ENCODE data around the gene TUBGCP3.

The TUBGCP3 gene

GRCh38 chr13:112580211-112580610 is 7.7 kb downstream of the TUBGCP3 start:
- peaks cover 25% of the 10 kb centered on the region for H3K4me1 ChIP-seq (ENCODE audit: low read depth, poor library complexity, severe bottlenecking)
- H3K36me3 ChIP-seq (ENCODE audit: insufficient read depth) = no peaks in the 10 kb centered on the region
- no peaks in the 10 kb centered on the region for H3K27me3 ChIP-seq (ENCODE audit: insufficient read depth, low read depth)
- peaks cover 94% of the 10 kb centered on the region for H3K79me2 ChIP-seq (ENCODE audit: insufficient read depth, low read depth)
- H3K9ac ChIP-seq = no peak overlapping the region
- H3K27ac ChIP-seq = no peak overlapping the region
- no peak for TF ChIP-seq CTCF (conservative IDR thresholded peaks at IDR 0.05; ENCODE audit: low read depth, low read length)
- H4K20me1 ChIP-seq (ENCODE audit: insufficient read depth) = 0 out of 2 replicates have a peak, but pooled peaks cover 5% of the 10 kb centered on the region
- no peak overlapping the region for H2AFZ ChIP-seq (ENCODE audit: low read depth)
- H3K4me3 ChIP-seq (IDR thresholded peaks at IDR 0.05; ENCODE audit: insufficient read depth, low read depth, low read length) = no peak overlapping the region
- H3K4me2 ChIP-seq = no peak overlapping the region

- no peak for TF ChIP-seq CTCF (conservative IDR thresholded peaks at IDR 0.05; ENCODE audit: low read depth, low read length)
- H2AFZ ChIP-seq (ENCODE audit: low read depth) = no peak overlapping the region
- H3K4me1 ChIP-seq (ENCODE audit: low read depth, poor library complexity, severe bottlenecking) = peaks cover 31% of the 10 kb centered on the region
- H3K4me3 ChIP-seq (IDR thresholded peaks at IDR 0.05; ENCODE audit: insufficient read depth, low read depth, low read length) = no peak overlapping the region
- no peak overlapping the region for H3K9ac ChIP-seq
- H4K20me1 ChIP-seq (ENCODE audit: insufficient read depth) = 0 out of 2 replicates have a peak, but pooled peaks cover 10% of the 10 kb centered on the region
- H3K36me3 ChIP-seq (ENCODE audit: insufficient read depth) = no peaks in the 10 kb centered on the region
- H3K27ac ChIP-seq = no peak overlapping the region
- H3K4me2 ChIP-seq = no peak overlapping the region
- peaks cover 94% of the 10 kb centered on the region for H3K79me2 ChIP-seq (ENCODE audit: insufficient read depth, low read depth)
- no peaks in the 10 kb centered on the region for H3K27me3 ChIP-seq (ENCODE audit: insufficient read depth, low read depth)
Measured at GRCh38 chr13:112579310-112579843, 8.6 kb downstream of the TUBGCP3 start.

- Histone ChIP-seq H3K36me3 (ENCODE audit: insufficient read depth) (no peaks in the 10 kb centered on the region), H3K27me3 (ENCODE audit: insufficient read depth, low read depth) (no peaks in the 10 kb centered on the region), H3K4me3 (IDR thresholded peaks at IDR 0.05; ENCODE audit: insufficient read depth, low read depth, low read length) (no peak overlapping the region), H3K9ac (no peak overlapping the region), H2AFZ (ENCODE audit: low read depth) (no peak overlapping the region), H4K20me1 (ENCODE audit: insufficient read depth) (0 out of 2 replicates have a peak, but pooled peaks cover 14% of the 10 kb centered on the region), H3K79me2 (ENCODE audit: insufficient read depth, low read depth) (peaks cover 93% of the 10 kb centered on the region), H3K27ac (no peak overlapping the region), H3K4me2 (no peak overlapping the region), H3K4me1 (ENCODE audit: low read depth, poor library complexity, severe bottlenecking) (peaks cover 46% of the 10 kb centered on the region)
- TF ChIP-seq CTCF (conservative IDR thresholded peaks at IDR 0.05; ENCODE audit: low read depth, low read length) = no peak
Measured at GRCh38 chr13:112576768-112577167, 11.2 kb downstream of the TUBGCP3 start.

GRCh38 chr13:112576191-112576590 is 11.8 kb downstream of the TUBGCP3 start:
- H3K4me1 ChIP-seq (ENCODE audit: low read depth, poor library complexity, severe bottlenecking) = peaks cover 46% of the 10 kb centered on the region
- 0 out of 2 replicates have a peak, but pooled peaks cover 14% of the 10 kb centered on the region for H4K20me1 ChIP-seq (ENCODE audit: insufficient read depth)
- H3K79me2 ChIP-seq (ENCODE audit: insufficient read depth, low read depth) = peaks cover 93% of the 10 kb centered on the region
- no peak for TF ChIP-seq CTCF (conservative IDR thresholded peaks at IDR 0.05; ENCODE audit: low read depth, low read length)
- no peaks in the 10 kb centered on the region for H3K27me3 ChIP-seq (ENCODE audit: insufficient read depth, low read depth)
- H3K9ac ChIP-seq = no peak overlapping the region
- peak overlapping the region; percentile 64; the same call in 1 of the 2 replicates for H3K27ac ChIP-seq
- H3K4me3 ChIP-seq (IDR thresholded peaks at IDR 0.05; ENCODE audit: insufficient read depth, low read depth, low read length) = no peak overlapping the region
- H3K4me2 ChIP-seq = peak overlapping the region; percentile 78; the same call in 1 of the 2 replicates
- H3K36me3 ChIP-seq (ENCODE audit: insufficient read depth) = no peaks in the 10 kb centered on the region
- H2AFZ ChIP-seq (ENCODE audit: low read depth) = no peak overlapping the region
